H9 (cell line): ENCODE measurements around the gene SERINC3. TPM values are rescaled to one million over a fixed set of nuclear protein-coding genes. Genes with fewer than 3 reads are reported as not detected.

ENCODE experiments used
- DNase-seq: peaks from one replicate; pipeline ENCODE4 v3.0.0-alpha.2; 2017
- H2AFZ ChIP-seq: one replicate; pipeline ENCODE4 v1.6.1; 2013; ENCODE audit warnings: mild to moderate bottlenecking, low read length, control low read depth, moderate library complexity
- H2AK5ac ChIP-seq: 2 replicates; pipeline ENCODE4 v1.6.1; 2013; ENCODE audit warnings: low read length, control low read depth, mixed read lengths; ENCODE audit not compliant: insufficient read length
- H2BK120ac ChIP-seq: one replicate; pipeline ENCODE4 v1.6.1; 2013; ENCODE audit warnings: low read depth, mild to moderate bottlenecking, low read length, control low read depth, inconsistent platforms; ENCODE audit not compliant: poor library complexity, severe bottlenecking
- H2BK12ac ChIP-seq: 2 replicates; pipeline ENCODE4 v1.6.1; 2013; ENCODE audit warnings: low read length, control low read depth, mixed read lengths, low read depth; ENCODE audit not compliant: insufficient read length
- H2BK15ac ChIP-seq: 2 replicates; pipeline ENCODE4 v1.6.1; 2013; ENCODE audit warnings: low read depth, low read length, control low read depth
- H2BK20ac ChIP-seq: one replicate; pipeline ENCODE4 v1.6.1; 2013; ENCODE audit warnings: low read depth, mild to moderate bottlenecking, low read length, control low read depth, inconsistent platforms; ENCODE audit not compliant: poor library complexity, severe bottlenecking
- H2BK5ac ChIP-seq: 2 replicates; pipeline ENCODE4 v1.6.1; 2013; ENCODE audit warnings: low read length, control low read depth, mixed read lengths; ENCODE audit not compliant: insufficient read length
- H3K14ac ChIP-seq: 2 replicates; pipeline ENCODE4 v1.6.1; 2013; ENCODE audit warnings: low read length, control low read depth; ENCODE audit not compliant: insufficient read depth
- H3K18ac ChIP-seq: 2 replicates; pipeline ENCODE4 v1.6.1; 2013; ENCODE audit warnings: low read depth, mild to moderate bottlenecking, mixed read lengths, low read length, control low read depth; ENCODE audit not compliant: insufficient read length
- H3K23ac ChIP-seq: 2 replicates; pipeline ENCODE4 v1.6.1; 2013; ENCODE audit warnings: low read length, control low read depth, mixed read lengths, low read depth; ENCODE audit not compliant: insufficient read length
- H3K23me2 ChIP-seq: 2 replicates; pipeline ENCODE4 v1.6.1; 2013; ENCODE audit warnings: low read depth, mild to moderate bottlenecking, mixed read lengths, low read length, control low read depth; ENCODE audit not compliant: insufficient read length, poor library complexity, severe bottlenecking
- H3K27ac ChIP-seq: 2 replicates; pipeline ENCODE4 v1.5.1; 2013; ENCODE audit warnings: low read length, control low read depth, mixed read lengths, low read depth; ENCODE audit not compliant: insufficient read length
- H3K27me3 ChIP-seq: 2 replicates; pipeline ENCODE4 v1.6.1; 2013; ENCODE audit warnings: low read length, control low read depth, inconsistent platforms; ENCODE audit not compliant: insufficient read depth
- H3K4ac ChIP-seq: 2 replicates; pipeline ENCODE4 v1.6.1; 2013; ENCODE audit warnings: low read depth, mild to moderate bottlenecking, control low read depth, inconsistent platforms, low read length, moderate library complexity
- H3K4me1 ChIP-seq: 2 replicates; pipeline ENCODE4 v1.6.1; 2013; ENCODE audit warnings: low read length, control low read depth, inconsistent platforms; ENCODE audit not compliant: insufficient read depth
- H3K4me2 ChIP-seq: 2 replicates; pipeline ENCODE4 v1.6.1; 2013; ENCODE audit warnings: low read length, control low read depth, mixed read lengths; ENCODE audit not compliant: insufficient read length, insufficient read depth
- H3K56ac ChIP-seq: 2 replicates; pipeline ENCODE4 v1.6.1; 2013; ENCODE audit warnings: low read depth, mild to moderate bottlenecking, mixed read lengths, low read length, control low read depth; ENCODE audit not compliant: insufficient read length
- H3K79me1 ChIP-seq: 2 replicates; pipeline ENCODE4 v1.6.1; 2013; ENCODE audit warnings: low read depth, mild to moderate bottlenecking, moderate library complexity, low read length, control low read depth, inconsistent platforms; ENCODE audit not compliant: insufficient read depth, poor library complexity, severe bottlenecking
- H3K79me2 ChIP-seq: 2 replicates; pipeline ENCODE4 v1.6.1; 2013; ENCODE audit warnings: low read length, control low read depth, inconsistent platforms; ENCODE audit not compliant: insufficient read depth
- H3K9ac ChIP-seq: 2 replicates; pipeline ENCODE4 v1.6.1; 2013; ENCODE audit warnings: low read length, control low read depth, mixed read lengths; ENCODE audit not compliant: insufficient read length; ENCODE audit errors: extremely low read depth
- H3K9me3 ChIP-seq: one replicate; pipeline ENCODE4 v1.6.1; 2013; ENCODE audit warnings: low read depth, low read length, inconsistent platforms; ENCODE audit not compliant: control insufficient read depth
- H3T11ph ChIP-seq: one replicate; pipeline ENCODE4 v1.6.1; 2013; ENCODE audit warnings: mild to moderate bottlenecking, low read length, control low read depth, inconsistent platforms
- H4K20me1 ChIP-seq: one replicate; pipeline ENCODE4 v1.6.1; 2013; ENCODE audit not compliant: control insufficient read depth, insufficient read length, insufficient read depth
- H4K5ac ChIP-seq: 2 replicates; pipeline ENCODE4 v1.6.1; 2013; ENCODE audit warnings: low read depth, mild to moderate bottlenecking, mixed read lengths, low read length, control low read depth; ENCODE audit not compliant: insufficient read length
- H4K8ac ChIP-seq: replicated peaks from 2 replicates; pipeline ENCODE4 v1.6.1; 2013; ENCODE audit warnings: low read length, control low read depth, mixed read lengths, low read depth; ENCODE audit not compliant: insufficient read length
- H4K91ac ChIP-seq: 2 replicates; pipeline ENCODE4 v1.6.1; 2013; ENCODE audit warnings: low read depth, mild to moderate bottlenecking, moderate library complexity, mixed read lengths, low read length, control low read depth; ENCODE audit not compliant: insufficient read length
- H3K27ac Mint-ChIP-seq, 3 experiments: 2 replicates in 2 of 3; 3 replicates in 1 of 3; pipeline ENCODE4 v1.8.0; 2020 to 2021; ENCODE audit warnings: mixed read lengths in 3 of 3, mild to moderate bottlenecking in 1 of 3, moderate library complexity in 1 of 3
- H3K27me3 Mint-ChIP-seq: 2 replicates; pipeline ENCODE4 v1.8.0; 2021; ENCODE audit warnings: low read depth, mild to moderate bottlenecking, moderate library complexity, mixed read lengths
- H3K36me3 Mint-ChIP-seq, 3 experiments: 2 replicates in 2 of 3; 3 replicates in 1 of 3; pipeline ENCODE4 v1.8.0; 2020 to 2021; ENCODE audit warnings: low read depth in 3 of 3, mixed read lengths in 3 of 3; ENCODE audit not compliant: insufficient read depth in 1 of 3
- H3K4me1 Mint-ChIP-seq, 2 experiments: 2 replicates each; pipeline ENCODE4 v1.8.0; 2020; ENCODE audit warnings: mixed read lengths in 2 of 2
- H3K4me3 Mint-ChIP-seq, 2 experiments: 2 replicates in 1 of 2; 3 replicates in 1 of 2; pipeline ENCODE4 v1.8.0; 2020 to 2021; ENCODE audit warnings: mild to moderate bottlenecking in 2 of 2, mixed read lengths in 2 of 2, moderate library complexity in 1 of 2
- H3K9me3 Mint-ChIP-seq, 2 experiments: 2 replicates in 1 of 2; 3 replicates in 1 of 2; pipeline ENCODE4 v1.8.0; 2020; ENCODE audit warnings: mild to moderate bottlenecking in 2 of 2, mixed read lengths in 2 of 2, moderate library complexity in 1 of 2
- CTCF ChIP-seq: fragments of 200-600 bp; sonication (generic); conservative IDR thresholded peaks from 3 replicates; pipeline ENCODE4 v1.8.0; 2021; ENCODE audit warnings: antibody characterized with exemption, mild to moderate bottlenecking
- WGBS: extraction: QIAGEN DNeasy Blood & Tissue Kit; methylation state at CpG from one replicate; pipeline ENCODE4 v1.1.7; 2013; ENCODE audit warnings: missing lambda C conversion rate, low lambda C conversion rate, mixed read lengths; ENCODE audit not compliant: insufficient read length; ENCODE audit errors: extremely low coverage; 5-methylcytosine and 5-hydroxymethylcytosine counted together
- total RNA-seq: library from RNA; stranded (reverse); gene quantifications from 2 replicates; pipeline ENCODE4 v1.2.1, GENCODE V29; 2021

The SERINC3 gene
- total RNA-seq, 1 experiment from 2014 or later, result 41.5 TPM

GRCh38 chr20:44461142-44461802 lies 60.6 kb downstream of the SERINC3 start:
- Histone ChIP-seq H3K27me3 (no peaks in the 10 kb centered on the region), H2BK120ac (no peak overlapping the region), H2AK5ac (no peak overlapping the region), H3K23me2 (no peaks in the 10 kb centered on the region), H3K79me1 (no peaks in the 10 kb centered on the region), H2BK20ac (no peak overlapping the region), H4K91ac (no peak overlapping the region), H3K79me2 (no peaks in the 10 kb centered on the region), H3K9me3 (no peaks in the 10 kb centered on the region), H3K4ac (no peak overlapping the region), H3K23ac (no peak overlapping the region), H4K5ac (no peak overlapping the region), H3K14ac (no peak overlapping the region), H3K56ac (no peak overlapping the region), H2AFZ (no peak overlapping the region), H3K9ac (no peak overlapping the region), H3K4me1 (no peaks in the 10 kb centered on the region), H3K4me2 (no peak overlapping the region), H2BK5ac (no peak overlapping the region), H4K20me1 (no peaks in the 10 kb centered on the region), H2BK12ac (no peak overlapping the region), H3K27ac (no peak overlapping the region), H4K8ac (no peak overlapping the region), H3K18ac (no peak overlapping the region), H3T11ph (no peak overlapping the region), H2BK15ac (no peak overlapping the region)
- WGBS, result no CpG with 5 or more reads among the region's 6 CpGs
- no peak for TF ChIP-seq CTCF
- no peaks in the 10 kb centered on the region for H3K9me3 Mint-ChIP-seq
- H3K27me3 Mint-ChIP-seq, result no peaks in the 10 kb centered on the region
- no peak for DNase-seq
- H3K36me3 Mint-ChIP-seq, result no peaks in the 10 kb centered on the region
- H3K4me3 Mint-ChIP-seq, result no peak overlapping the region
- peaks cover 10 to 15% of the 10 kb centered on the region in 2 experiments for H3K4me1 Mint-ChIP-seq
- H3K27ac Mint-ChIP-seq, result peak overlapping the region in 1 of 3 experiments; percentile 35; a peak in 2 of 7 replicates
